DMS 273 (cell line): ENCODE results near the gene FYB1.

Experiments
- DNase-seq: peaks from one replicate; lab custom pipeline; 2025; ENCODE audit not compliant: unreplicated experiment; lab: John Stamatoyannopoulos, UW

FYB1 gene

GRCh38 chr5:39059064-39059463, 160.3 kb downstream of the FYB1 start:
- no peak for DNase-seq

- DNase-seq: no peak
Observed at GRCh38 chr5:39058178-39058921, 161.0 kb downstream of the FYB1 start.

- no peak for DNase-seq
Observed at GRCh38 chr5:39057734-39058133, 161.6 kb downstream of the FYB1 start.

- no peak for DNase-seq
Observed at GRCh38 chr5:39055768-39056398, 163.5 kb downstream of the FYB1 start.
